GM19351 (cell line): ENCODE data around the gene TAS2R42.

Experiments used
- ATAC-seq: cut with Tn5 transposase; IDR thresholded peaks from one replicate; pipeline ENCODE4 v1.9.1; 2021; ENCODE audit warnings: mild to moderate bottlenecking, moderate library complexity; ENCODE audit not compliant: unreplicated experiment

TAS2R42 gene

GRCh38 chr12:11147420-11147819, 39.3 kb downstream of the TAS2R42 start:
- no peak for ATAC-seq

GRCh38 chr12:11144297-11144696, 42.4 kb downstream of the TAS2R42 start:
- ATAC-seq, result no peak

DNA sequence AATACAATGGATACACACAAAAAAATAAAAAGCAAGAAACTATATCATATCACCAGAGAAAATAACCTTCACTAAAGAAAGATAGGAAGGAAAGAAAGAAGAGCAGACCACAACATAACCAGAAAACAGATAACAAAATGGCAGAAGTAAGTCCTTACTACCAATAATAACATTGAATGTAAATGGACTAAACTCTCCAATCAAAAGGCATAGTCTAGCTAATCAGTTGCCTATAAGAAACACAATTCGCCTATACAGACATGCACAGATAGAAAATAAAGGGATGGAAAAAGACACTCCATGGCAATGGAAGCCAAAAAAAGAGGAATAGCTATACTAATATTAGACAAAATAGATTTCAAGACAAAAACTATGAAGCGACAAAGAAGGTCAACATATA, 43.4 kb downstream of the TAS2R42 start:
- ATAC-seq, result no peak

DNA sequence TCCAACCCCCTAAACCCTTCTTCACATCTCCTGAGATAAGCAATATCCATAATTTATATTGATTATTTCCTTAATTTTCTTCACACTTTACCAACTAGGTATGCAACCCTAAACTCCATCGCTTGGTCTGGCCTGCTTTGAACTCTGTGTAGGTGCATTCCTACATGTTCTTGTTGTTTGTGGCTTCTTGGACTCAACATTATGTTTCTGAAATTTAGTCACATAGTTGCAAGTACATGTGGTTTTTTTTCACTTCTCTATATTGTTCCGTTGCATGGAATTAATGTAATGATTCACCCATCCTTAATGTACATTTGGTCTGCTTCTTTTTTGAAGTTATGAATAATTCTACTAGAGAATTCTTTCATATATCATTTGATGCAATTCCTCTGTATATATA, 50.7 kb downstream of the TAS2R42 start:
- no peak for ATAC-seq
